H1 (cell line): ENCODE measurements around the gene BBS9. TPM values are rescaled to one million over a fixed set of nuclear protein-coding genes. Genes with fewer than 3 reads are reported as not detected.

Experiments
- CTCF ChIA-PET: fragments of 300-600 bp; sonication (Branson Sonifier 250); formaldehyde crosslinking; loops from one replicate; lab custom pipeline; 2021; ENCODE audit not compliant: partially characterized antibody; lab: Charles Lee
- POLR2A ChIA-PET: fragments of 300-600 bp; sonication (Branson Sonifier 250); formaldehyde crosslinking; loops from one replicate; lab custom pipeline; 2021; ENCODE audit warnings: inconsistent platforms; ENCODE audit not compliant: partially characterized antibody; lab: Charles Lee
- DNase-seq, 2 experiments: peaks; one replicate each; pipeline versions ENCODE4 v3.0.0 to v3.0.0-alpha.2; 2010 to 2022; ENCODE audit warnings: low spot score in 2 of 2, low read depth in 1 of 2, mixed read lengths in 1 of 2
- FAIRE-seq: peaks from 2 replicates; lab custom pipeline; 2011; peaks lifted over from hg19 to GRCh38; lab: Jason Lieb, UNC
- H2AFZ ChIP-seq: 2 replicates; pipeline ENCODE4 v1.8.1; 2012; ENCODE audit warnings: low read length, inconsistent platforms
- H2AK5ac ChIP-seq: 2 replicates; pipeline ENCODE4 v1.6.1; 2013; ENCODE audit warnings: low read depth, low read length
- H2BK120ac ChIP-seq: replicated peaks from 2 replicates; pipeline ENCODE3; 2013; ENCODE audit warnings: low read depth, low read length, inconsistent platforms
- H2BK12ac ChIP-seq: 2 replicates; pipeline ENCODE4 v1.6.1; 2013; ENCODE audit warnings: low read depth, low read length
- H2BK15ac ChIP-seq: 2 replicates; pipeline ENCODE4 v1.6.1; 2013; ENCODE audit warnings: low read length
- H2BK20ac ChIP-seq: 2 replicates; pipeline ENCODE4 v1.6.1; 2013; ENCODE audit warnings: low read length
- H2BK5ac ChIP-seq: 2 replicates; pipeline ENCODE4 v1.6.1; 2013; ENCODE audit warnings: low read depth, low read length
- H3K14ac ChIP-seq: 2 replicates; pipeline ENCODE4 v1.6.1; 2013; ENCODE audit warnings: inconsistent platforms; ENCODE audit not compliant: insufficient read length
- H3K18ac ChIP-seq: 2 replicates; pipeline ENCODE4 v1.6.1; 2013; ENCODE audit warnings: low read length; ENCODE audit errors: extremely low read depth
- H3K23ac ChIP-seq: 2 replicates; pipeline ENCODE4 v1.6.1; 2013; ENCODE audit warnings: inconsistent platforms; ENCODE audit not compliant: insufficient read length
- H3K23me2 ChIP-seq: 2 replicates; pipeline ENCODE4 v1.6.1; 2013; ENCODE audit warnings: low read depth, low read length
- H3K27ac ChIP-seq: 2 replicates; pipeline ENCODE4 v1.6.1; 2011; ENCODE audit warnings: low read depth, low read length, inconsistent platforms
- H3K27me3 ChIP-seq, 4 experiments: replicated peaks in 1 of 4; 1 replicate in 1 of 4; 2 replicates in 3 of 4; pipeline versions ENCODE4 v1.6.1 to v1.8.1; 2011 to 2013; ENCODE audit warnings: low read length in 3 of 4, mild to moderate bottlenecking in 3 of 4, inconsistent platforms in 2 of 4, mixed read lengths in 2 of 4, moderate library complexity in 1 of 4; ENCODE audit not compliant: control insufficient read depth in 3 of 4, insufficient read depth in 3 of 4; ENCODE audit errors: extremely low read depth in 1 of 4
- H3K36me3 ChIP-seq, 4 experiments: 2 replicates each; pipeline versions ENCODE4 v1.6.1 to v1.8.1; 2011 to 2013; ENCODE audit warnings: mild to moderate bottlenecking in 4 of 4, low read length in 3 of 4, moderate library complexity in 2 of 4, control low read depth in 1 of 4, inconsistent platforms in 1 of 4; ENCODE audit not compliant: insufficient read depth in 4 of 4, control insufficient read depth in 2 of 4
- H3K4ac ChIP-seq: replicated peaks from 2 replicates; pipeline ENCODE3; 2013; ENCODE audit warnings: low read length, low read depth, mixed read lengths, inconsistent platforms; ENCODE audit not compliant: insufficient read length
- H3K4me1 ChIP-seq, 4 experiments: replicated peaks in 1 of 4; 1 replicate in 1 of 4; 2 replicates in 3 of 4; pipeline versions ENCODE4 v1.6.1 to v1.8.1; 2011 to 2013; ENCODE audit warnings: low read length in 3 of 4, inconsistent platforms in 2 of 4, mixed read lengths in 1 of 4; ENCODE audit not compliant: insufficient read depth in 4 of 4, control insufficient read depth in 3 of 4
- H3K4me2 ChIP-seq, 2 experiments: 2 replicates each; pipeline versions ENCODE4 v1.6.1 to v1.8.1; 2011 to 2013; ENCODE audit warnings: low read depth in 2 of 2, low read length in 2 of 2, control low read depth in 1 of 2, inconsistent platforms in 1 of 2, mild to moderate bottlenecking in 1 of 2; ENCODE audit not compliant: insufficient read depth in 1 of 2
- H3K4me3 ChIP-seq, 4 experiments: fragments of 200-600, 300-600 bp in 1 of 4; sonication (generic), shearing (Covaris generic), sonication (Bioruptor Twin) in 1 of 4; 2 replicates each; pipeline versions ENCODE4 v1.5.1 to v1.8.1; 2011 to 2016; ENCODE audit warnings: low read length in 4 of 4, low read depth in 3 of 4, control low read depth in 2 of 4, inconsistent platforms in 2 of 4, mild to moderate bottlenecking in 2 of 4, mixed read lengths in 1 of 4, moderate library complexity in 1 of 4; ENCODE audit not compliant: insufficient read depth in 2 of 4; ENCODE audit errors: extremely low read depth in 1 of 4
- H3K56ac ChIP-seq: replicated peaks from 2 replicates; pipeline ENCODE3; 2013; ENCODE audit warnings: low read depth, mild to moderate bottlenecking, mixed read lengths, low read length, inconsistent platforms; ENCODE audit not compliant: insufficient read length
- H3K79me1 ChIP-seq: 2 replicates; pipeline ENCODE4 v1.6.1; 2013; ENCODE audit warnings: low read depth, low read length, control low read depth
- H3K79me2 ChIP-seq, 2 experiments: 2 replicates each; pipeline versions ENCODE4 v1.6.1 to v1.8.1; 2012 to 2013; ENCODE audit warnings: low read length in 2 of 2, mild to moderate bottlenecking in 2 of 2, inconsistent platforms in 1 of 2; ENCODE audit not compliant: insufficient read depth in 2 of 2, control insufficient read depth in 1 of 2
- H3K9ac ChIP-seq, 4 experiments: replicated peaks in 1 of 4; 1 replicate in 1 of 4; 2 replicates in 3 of 4; pipeline versions ENCODE4 v1.6.1 to v1.8.1; 2011 to 2013; ENCODE audit warnings: low read depth in 3 of 4, low read length in 3 of 4, control low read depth in 2 of 4, mild to moderate bottlenecking in 2 of 4, moderate library complexity in 2 of 4, inconsistent platforms in 1 of 4; ENCODE audit errors: extremely low read depth in 1 of 4
- H3K9me3 ChIP-seq, 2 experiments: 2 replicates each; pipeline versions ENCODE4 v1.6.1 to v1.8.1; 2012 to 2013; ENCODE audit warnings: mild to moderate bottlenecking in 2 of 2, moderate library complexity in 2 of 2, control low read depth in 1 of 2, inconsistent platforms in 1 of 2, low read depth in 1 of 2, low read length in 1 of 2, mixed read lengths in 1 of 2; ENCODE audit not compliant: insufficient read depth in 2 of 2
- H4K20me1 ChIP-seq, 2 experiments: replicated peaks in 1 of 2; 2 replicates each; pipeline versions ENCODE3 to v1.8.1; 2011 to 2013; ENCODE audit warnings: inconsistent platforms in 2 of 2, low read length in 2 of 2, mild to moderate bottlenecking in 1 of 2; ENCODE audit not compliant: insufficient read depth in 2 of 2, control insufficient read depth in 1 of 2
- H4K5ac ChIP-seq: 2 replicates; pipeline ENCODE4 v1.6.1; 2013; ENCODE audit warnings: low read length, low read depth, mixed read lengths, inconsistent platforms; ENCODE audit not compliant: insufficient read length
- H4K8ac ChIP-seq: 2 replicates; pipeline ENCODE4 v1.8.0; 2013; ENCODE audit warnings: mild to moderate bottlenecking, moderate library complexity, low read length, inconsistent platforms; ENCODE audit not compliant: insufficient read depth; ENCODE audit errors: extremely low read depth
- H4K91ac ChIP-seq: replicated peaks from 2 replicates; pipeline ENCODE3; 2013; ENCODE audit warnings: low read length, mixed read lengths, inconsistent platforms; ENCODE audit not compliant: insufficient read length
- CBX5 ChIP-seq: fragments of 300-800, 300-1000 bp; sonication (generic); IDR thresholded peaks from 2 replicates; pipeline ENCODE4 v1.7.1; 2016; ENCODE audit warnings: antibody characterized with exemption, low read length, low read depth
- CEBPB ChIP-seq: IDR thresholded peaks from 2 replicates; pipeline ENCODE4 v1.6.1; 2012; ENCODE audit warnings: low read depth, low read length
- GTF2F1 ChIP-seq: IDR thresholded peaks from 2 replicates; pipeline ENCODE4 v1.6.1; 2012; ENCODE audit warnings: low read depth, low read length, improper control_type of control experiment, borderline replicate concordance
- MAFK ChIP-seq: IDR thresholded peaks from 2 replicates; pipeline ENCODE4 v1.6.1; 2012; ENCODE audit warnings: low read depth, mild to moderate bottlenecking, improper control_type of control experiment, low read length
- POU5F1 ChIP-seq: IDR thresholded peaks from 2 replicates; pipeline ENCODE4 v1.6.1; 2011; ENCODE audit warnings: low read depth, mild to moderate bottlenecking, low read length, moderate library complexity
- SP4 ChIP-seq: IDR thresholded peaks from 2 replicates; pipeline ENCODE4 v1.6.1; 2012; ENCODE audit warnings: low read length, inconsistent platforms
- WGBS, 2 experiments: shearing (Covaris generic) in 1 of 2; methylation state at CpG; one replicate each; pipeline versions ENCODE4 v1.1.6 to v1.1.7; 2013 to 2015; ENCODE audit warnings: low lambda C conversion rate in 2 of 2, mixed read lengths in 2 of 2, inconsistent platforms in 1 of 2, low coverage in 1 of 2, missing lambda C conversion rate in 1 of 2; ENCODE audit not compliant: insufficient replicate concordance in 2 of 2, insufficient coverage in 1 of 2, insufficient read length in 1 of 2; ENCODE audit errors: extremely low coverage in 1 of 2, missing lambda C conversion rate in 1 of 2; 5-methylcytosine and 5-hydroxymethylcytosine counted together
- polyA plus RNA-seq, 7 experiments: library from polyadenylated mRNA; depleted of rRNA in 3 of 7; stranded (reverse) in 5 of 7; unstranded in 2 of 7; fragments of >200 nt in 5 of 7; fragments of 200-250 nt in 2 of 7; gene quantifications; 1 replicate in 5 of 7; 2 replicates in 1 of 7; 4 replicates in 1 of 7; pipeline versions ENCODE4 v1.2.1 to v1.2.3, GENCODE V29; 2011 to 2013; ENCODE audit warnings: missing spikeins in 2 of 7, mixed read lengths in 2 of 7
- total RNA-seq: library from RNA; stranded (reverse); fragmentation: NEBNext Ultra II Directional; extraction: Animal tissue kit (Norgen Biotek cat#: 25700); gene quantifications from 2 replicates; pipeline ENCODE4 v1.2.1, GENCODE V29; 2021
- TF ChIP-seq, protein P1 (sequence below): IDR thresholded peaks from 2 replicates; pipeline ENCODE4 v1.6.1; 2012; ENCODE audit warnings: inconsistent platforms

BBS9 gene
- total and polyA plus RNA-seq, 2 of the 8 experiments (the other 6 are each of a cell fraction or from before 2014, with no cell fraction given), result 22.3 to 37.0 TPM

DNA sequence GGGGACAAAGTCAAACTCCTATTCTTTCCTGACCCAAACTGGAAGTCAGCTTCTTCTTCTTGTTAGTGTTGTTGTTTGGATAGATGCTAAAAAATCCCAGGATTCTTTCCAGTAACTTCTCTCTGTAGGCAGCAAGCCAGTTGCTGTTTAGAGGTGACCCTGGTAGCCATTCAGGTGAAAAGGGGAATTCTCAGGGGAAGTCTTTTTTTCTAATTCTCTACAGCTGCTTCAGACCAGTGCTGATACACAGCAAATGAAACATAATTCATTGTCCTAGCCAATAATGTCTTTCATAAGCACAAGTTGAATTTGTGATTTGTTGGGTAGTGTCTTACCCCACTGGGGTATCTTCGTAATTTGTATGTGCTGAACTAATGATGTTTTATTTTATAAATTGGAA lies 357.3 kb downstream of the BBS9 start:
- Histone ChIP-seq H3K27me3 (no peaks in the 10 kb centered on the region), H2AFZ (no peak overlapping the region), H3K4me2 (no peak overlapping the region), H3K23ac (no peak overlapping the region), H3K9ac (no peak overlapping the region), H3K4me3 (no peak overlapping the region), H3K4me1 (peaks cover 0 to 2% (median under 1%) of the 10 kb centered on the region in 4 experiments; a peak in 2 of 7 replicates), H3K36me3 (no peaks in the 10 kb centered on the region), H3K23me2 (no peaks in the 10 kb centered on the region), H2AK5ac (no peak overlapping the region), H3K79me1 (no peaks in the 10 kb centered on the region; the same call in 1 of the 2 replicates)
- 90% methylated on average over 1 of the region's 1 CpG; no CpG with 5 or more reads in 1 of the 2 experiments for WGBS, 2 experiments
- TF ChIP-seq, protein P1, sequence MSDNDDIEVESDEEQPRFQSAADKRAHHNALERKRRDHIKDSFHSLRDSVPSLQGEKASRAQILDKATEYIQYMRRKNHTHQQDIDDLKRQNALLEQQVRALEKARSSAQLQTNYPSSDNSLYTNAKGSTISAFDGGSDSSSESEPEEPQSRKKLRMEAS, result no peak
- TF ChIP-seq POU5F1, result no peak
- no peak for TF ChIP-seq MAFK
- TF ChIP-seq CEBPB, result no peak
- TF ChIP-seq GTF2F1, result no peak
- no peak for TF ChIP-seq SP4
- TF ChIP-seq CBX5, result no peak
- TF ChIP-seq, all 59 proteins: peak for 0
- no peaks in the 10 kb centered on the region for H3K79me2 ChIP-seq
- ChIA-PET CTCF (interaction anchor here (0.5 to 1.5 kb wide), 4 partner anchors 9 to 257 kb away, joined by 3 to 4 read pairs (median 3); no protein-coding TSS in a partner anchor), POLR2A (interaction anchor here (0.5 kb wide), 1 partner anchor 33 kb away, joined by 3 read pairs; no protein-coding TSS in a partner anchor)
- H3K27ac ChIP-seq, result no peak overlapping the region
- no peak overlapping the region for H3K18ac ChIP-seq
- no peak overlapping the region for H2BK5ac ChIP-seq
- no peak overlapping the region for H2BK120ac ChIP-seq
- peaks cover 0 to 3% of the 10 kb centered on the region in 2 experiments for H4K20me1 ChIP-seq
- H3K4ac ChIP-seq, result no peak overlapping the region
- H4K8ac ChIP-seq, result no peak overlapping the region
- no peak overlapping the region for H2BK15ac ChIP-seq
- no peak overlapping the region for H2BK20ac ChIP-seq
- FAIRE-seq (no peak), DNase-seq (no peak)
- H4K91ac ChIP-seq, result no peak overlapping the region
- no peak overlapping the region for H4K5ac ChIP-seq
- H2BK12ac ChIP-seq, result no peak overlapping the region
- no peaks in the 10 kb centered on the region for H3K9me3 ChIP-seq
- H3K14ac ChIP-seq, result no peak overlapping the region
- no peak overlapping the region for H3K56ac ChIP-seq
